Bronchial epithelial cell (primary cell): Measurements from ENCODE around the gene LOXHD1. TPM values are rescaled to one million over a fixed set of nuclear protein-coding genes. Genes with fewer than 3 reads are reported as not detected.

Experiments used
- DNase-seq: peaks from one replicate; pipeline ENCODE4 v3.0.0-alpha.2; 2010; ENCODE audit warnings: low read depth
- FAIRE-seq: peaks from 2 replicates; lab custom pipeline; 2011; peaks lifted over from hg19 to GRCh38; lab: Jason Lieb, UNC
- H3K27me3 ChIP-seq: 2 replicates; pipeline ENCODE4 v1.5.1; 2011; ENCODE audit warnings: low read length; ENCODE audit not compliant: control insufficient read depth, insufficient read depth
- H3K36me3 ChIP-seq: 2 replicates; pipeline ENCODE4 v1.5.1; 2011; ENCODE audit warnings: low read length; ENCODE audit not compliant: control insufficient read depth, insufficient read depth
- H3K4me3 ChIP-seq: 2 replicates; pipeline ENCODE4 v1.5.1; 2011; ENCODE audit warnings: mild to moderate bottlenecking, low read depth, low read length, control low read depth
- CTCF ChIP-seq: IDR thresholded peaks from 2 replicates; pipeline ENCODE4 v1.5.1; 2011; ENCODE audit warnings: mild to moderate bottlenecking, moderate library complexity, low read length, control low read depth, inconsistent platforms; ENCODE audit not compliant: insufficient read depth, severe bottlenecking
- total RNA-seq: library from RNA; depleted of rRNA; stranded (reverse); fragments of >200 nt; gene quantifications from 2 replicates; pipeline ENCODE4 v1.2.1, GENCODE V29; 2014

LOXHD1 gene
- total RNA-seq, 1 donor from 2014 or later: not detected

DNA sequence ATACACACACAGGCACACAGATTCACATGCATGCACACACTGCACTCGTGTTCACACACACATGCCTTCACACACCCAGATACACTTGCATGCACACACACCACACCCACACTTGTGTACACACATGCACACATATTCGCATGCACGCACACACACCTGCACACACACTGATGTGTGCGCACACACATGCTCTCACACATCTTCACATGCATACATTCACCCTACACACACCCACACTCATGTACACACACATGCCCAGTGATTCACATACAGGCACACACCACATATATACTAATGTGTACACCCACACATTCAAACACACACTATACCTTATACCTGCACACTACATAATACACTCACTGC, 181.6 kb downstream of the LOXHD1 start:
- peaks cover 11% of the 10 kb centered on the region for H3K27me3 ChIP-seq
- TF ChIP-seq CTCF: no peak
- DNase-seq (no peak), FAIRE-seq (peak; percentile 98)
- no peaks in the 10 kb centered on the region for H3K36me3 ChIP-seq
- H3K4me3 ChIP-seq: no peak overlapping the region

- Histone ChIP-seq H3K36me3 (no peaks in the 10 kb centered on the region), H3K4me3 (no peak overlapping the region), H3K27me3 (peaks cover 11% of the 10 kb centered on the region)
- DNase-seq (no peak), FAIRE-seq (no peak)
- no peak for TF ChIP-seq CTCF
Observed at GRCh38 chr18:46474487-46475389, 182.3 kb downstream of the LOXHD1 start.

- DNase-seq (no peak), FAIRE-seq (no peak)
- Histone ChIP-seq H3K27me3 (peaks cover 3% of the 10 kb centered on the region), H3K4me3 (no peak overlapping the region), H3K36me3 (no peaks in the 10 kb centered on the region)
- TF ChIP-seq CTCF: no peak
Observed at GRCh38 chr18:46471809-46472498, 185.1 kb downstream of the LOXHD1 start.

- H3K4me3 ChIP-seq: no peak overlapping the region
- no peak for FAIRE-seq
- DNase-seq: no peak
- H3K27me3 ChIP-seq: no peaks in the 10 kb centered on the region
- H3K36me3 ChIP-seq: no peaks in the 10 kb centered on the region
- no peak for TF ChIP-seq CTCF
Observed at GRCh38 chr18:46470714-46471113, 186.3 kb downstream of the LOXHD1 start.

DNA sequence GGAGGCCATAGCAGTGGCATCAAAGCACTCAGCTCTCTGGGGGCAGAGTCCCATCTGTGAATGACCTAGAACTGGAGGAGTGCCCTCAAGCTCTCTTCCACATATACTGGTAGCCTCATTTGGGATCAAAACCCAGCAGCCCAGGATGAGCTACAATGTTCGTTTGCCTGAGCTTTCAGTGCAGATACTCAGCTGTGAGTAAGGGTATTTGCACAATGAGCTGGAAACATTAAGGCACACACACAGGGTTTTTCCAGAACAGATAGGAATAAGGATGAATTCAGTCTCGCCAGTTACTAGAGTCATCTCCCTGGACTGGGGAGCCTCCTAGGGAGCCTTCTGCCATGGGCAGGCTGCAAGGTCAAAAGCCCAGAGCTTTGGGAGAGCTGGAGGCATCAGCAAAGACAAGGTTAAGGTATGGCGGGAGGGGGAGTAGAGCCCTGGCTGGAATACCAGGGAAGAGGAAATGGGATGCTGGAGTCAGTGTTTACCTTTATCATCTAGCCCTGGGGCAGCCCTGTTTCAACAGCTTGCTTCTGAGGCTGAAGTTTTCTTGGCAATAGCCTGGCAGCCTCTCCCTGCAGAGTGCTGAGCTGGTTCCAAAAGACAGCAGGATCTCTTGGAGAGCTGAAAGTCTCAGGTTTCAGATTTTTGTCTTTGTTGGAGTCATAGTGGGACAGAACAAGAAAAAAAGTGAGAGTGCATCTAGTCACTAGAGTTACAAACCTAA, 187.7 kb downstream of the LOXHD1 start:
- FAIRE-seq (peak; percentile 93), DNase-seq (peak; percentile 80)
- H3K27me3 ChIP-seq: no peaks in the 10 kb centered on the region
- H3K4me3 ChIP-seq: no peak overlapping the region
- TF ChIP-seq CTCF: no peak
- H3K36me3 ChIP-seq: no peaks in the 10 kb centered on the region
